ENCODE results near the gene VAV2. TPM values are rescaled to one million over a fixed set of nuclear protein-coding genes. Genes with fewer than 3 reads are reported as not detected.

The VAV2 gene
- polyA plus RNA-seq, 4 donors, result 36.1 to 47.8 (median 36.3) TPM

DNA sequence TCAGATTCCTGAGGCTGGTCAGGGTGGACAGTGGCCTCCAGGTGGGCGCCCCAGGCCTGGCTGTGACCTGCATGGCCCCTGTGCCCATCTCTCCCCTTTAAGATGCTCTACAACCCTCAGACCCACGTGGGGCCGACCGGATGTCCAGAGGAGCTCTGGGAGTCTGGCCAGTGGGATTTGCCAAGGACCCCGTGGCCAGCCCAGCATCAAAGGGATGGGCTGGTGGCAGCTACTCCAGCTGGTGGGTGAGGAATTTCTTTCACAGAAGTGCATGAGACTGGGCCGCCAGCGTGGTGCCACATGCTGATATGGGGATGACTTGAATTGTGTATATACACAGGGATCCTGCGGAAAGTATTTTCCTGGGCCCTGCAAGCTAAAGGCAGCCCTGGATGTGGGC is 159.2 kb downstream of the VAV2 start:
- DNase-seq (ENCODE audit: low read depth in 4 of 4, low spot score in 3 of 4), result no peak

DNA sequence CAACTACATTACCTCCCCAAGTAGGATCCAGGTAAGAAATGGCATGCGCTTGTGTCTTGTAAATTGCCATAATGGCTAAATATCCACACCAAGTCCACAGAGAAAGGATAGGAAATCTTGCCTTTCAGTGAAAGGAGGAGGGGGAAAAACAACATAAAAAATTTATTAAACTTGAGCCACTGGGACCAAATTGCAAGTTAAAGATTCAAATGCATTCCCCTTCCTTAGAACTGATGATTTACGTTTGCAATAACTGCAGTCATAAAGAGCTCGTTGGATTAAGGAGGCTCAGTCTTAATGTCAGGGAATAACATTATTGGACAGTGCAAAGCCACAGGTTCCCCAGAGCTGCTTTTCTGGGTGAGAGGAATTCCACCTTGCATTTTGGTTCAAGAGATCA is 161.4 kb downstream of the VAV2 start:
- DNase-seq (ENCODE audit: low read depth in 4 of 4, low spot score in 3 of 4), result no peak

DNA sequence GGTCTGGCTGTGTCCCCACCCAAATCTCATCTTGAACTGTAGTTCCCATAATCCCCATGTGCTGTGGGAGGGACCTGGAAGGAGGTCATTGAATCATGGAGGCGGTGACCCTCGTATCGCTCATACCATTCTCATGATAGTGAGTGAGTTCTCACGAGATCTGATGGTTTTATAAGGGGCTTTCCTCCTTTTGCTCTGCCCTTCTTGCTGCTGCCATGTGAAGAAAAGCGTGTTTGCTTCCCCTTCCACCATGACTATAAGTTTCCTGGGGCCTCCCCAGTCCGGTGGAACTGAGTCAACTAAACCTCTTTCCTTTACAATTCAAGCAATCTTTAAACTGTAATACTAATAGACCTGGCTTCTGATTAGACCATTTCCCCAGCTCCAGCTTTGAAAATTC is 161.8 kb downstream of the VAV2 start:
- no peak for DNase-seq (ENCODE audit: low read depth in 4 of 4, low spot score in 3 of 4)

DNA sequence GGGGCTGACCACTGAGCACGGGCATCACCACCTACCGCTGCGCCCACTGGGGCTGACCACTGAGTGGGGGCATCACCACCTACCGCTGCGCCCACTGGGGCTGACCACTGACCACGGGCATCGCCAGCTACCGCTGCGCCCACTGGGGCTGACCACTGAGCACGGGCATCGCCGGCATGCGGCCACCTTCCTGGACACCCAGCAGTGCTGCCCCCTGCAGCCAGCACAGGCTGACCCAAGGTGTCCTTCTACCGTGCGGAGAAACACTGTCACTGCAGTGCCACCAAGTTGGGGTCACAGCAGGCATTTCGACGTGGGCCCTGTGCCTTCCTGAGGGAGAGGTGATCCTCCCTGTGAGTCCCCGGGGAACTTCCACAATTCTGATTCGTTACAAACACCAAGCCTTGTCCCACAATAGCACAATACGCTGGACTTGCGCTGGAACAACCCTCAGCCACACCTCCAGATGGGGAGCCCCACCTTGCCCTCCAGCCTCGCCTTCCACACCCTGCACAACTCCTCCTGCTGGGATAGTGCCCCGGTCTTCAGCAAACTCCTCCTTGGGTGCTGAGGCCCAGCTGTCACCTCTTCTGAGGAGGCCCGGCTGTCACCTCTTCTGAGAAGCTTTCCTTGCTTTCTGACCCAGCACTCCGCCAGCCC is 163.7 kb downstream of the VAV2 start:
- DNase-seq (ENCODE audit: low read depth in 4 of 4, low spot score in 3 of 4), result no peak

DNA sequence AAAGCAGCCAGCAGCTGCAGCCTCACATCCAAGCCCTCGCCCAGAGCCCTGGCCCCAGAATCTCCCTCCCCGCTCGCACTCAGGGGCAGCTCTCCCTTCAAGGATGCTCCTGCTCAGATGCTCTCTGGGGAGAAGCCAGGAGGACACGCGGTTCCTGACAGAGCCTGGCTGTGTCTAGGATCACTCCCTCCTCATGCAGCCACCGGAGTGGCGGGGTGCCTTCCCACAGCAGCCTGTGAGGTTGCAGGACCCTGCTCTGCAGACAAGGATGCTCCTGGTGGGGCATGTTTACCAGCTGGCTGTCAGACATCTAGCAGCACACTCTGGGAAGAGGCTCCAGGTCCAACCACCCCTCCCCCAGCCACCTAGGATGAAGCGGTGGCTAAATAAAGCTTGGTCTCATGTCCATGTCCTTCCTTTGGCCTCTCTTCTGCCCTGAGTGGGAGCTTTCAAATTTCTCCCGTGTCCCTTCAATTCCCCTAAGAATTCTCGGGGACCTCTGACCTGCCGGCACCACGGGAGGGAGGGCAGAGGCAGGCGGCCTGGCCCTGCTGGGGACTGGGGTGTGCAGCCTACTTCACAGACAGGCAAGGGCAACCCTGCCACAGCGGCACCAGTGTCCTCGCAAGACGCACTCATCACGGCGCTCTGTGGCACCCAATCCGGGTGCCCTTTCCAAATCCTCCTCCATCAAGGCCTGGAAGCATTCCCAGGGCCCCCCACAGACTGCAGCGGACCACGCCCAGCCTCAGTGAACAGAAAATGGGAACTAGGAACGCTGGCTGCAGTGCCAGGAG is 165.6 kb downstream of the VAV2 start:
- DNase-seq (ENCODE audit: low read depth in 4 of 4, low spot score in 3 of 4), result no peak

DNA sequence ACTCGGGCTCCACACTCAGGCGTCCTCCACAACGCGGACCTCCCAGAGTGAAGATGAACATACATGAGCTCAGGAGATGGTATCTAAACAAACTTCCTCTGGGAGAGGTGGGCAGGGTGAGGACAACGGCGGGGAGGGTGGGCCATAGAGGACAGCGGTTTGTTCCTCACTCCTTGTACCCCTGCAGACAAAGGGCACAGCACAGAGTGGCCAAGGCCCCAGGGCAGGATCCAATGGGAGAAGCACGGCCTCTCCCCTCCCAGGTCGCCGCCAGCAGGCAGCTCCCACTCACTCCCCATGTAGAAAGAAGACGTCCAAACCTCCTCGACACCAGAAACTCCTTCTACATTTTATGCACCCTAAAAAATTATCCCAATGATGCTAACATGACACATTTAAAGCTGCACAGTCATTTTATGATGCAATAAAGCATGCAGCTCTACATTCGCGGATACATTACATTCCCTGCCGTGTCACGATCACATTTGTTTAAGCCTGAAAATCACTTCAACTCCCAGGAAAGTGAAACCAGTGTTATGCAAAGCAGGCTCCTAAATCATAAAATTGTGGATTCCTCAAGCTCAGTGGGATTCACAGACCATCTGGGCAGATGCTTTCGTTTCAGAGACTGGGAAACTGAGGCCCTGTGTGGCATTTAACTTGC is 166.4 kb downstream of the VAV2 start:
- DNase-seq (ENCODE audit: low read depth in 4 of 4, low spot score in 3 of 4), result no peak

DNA sequence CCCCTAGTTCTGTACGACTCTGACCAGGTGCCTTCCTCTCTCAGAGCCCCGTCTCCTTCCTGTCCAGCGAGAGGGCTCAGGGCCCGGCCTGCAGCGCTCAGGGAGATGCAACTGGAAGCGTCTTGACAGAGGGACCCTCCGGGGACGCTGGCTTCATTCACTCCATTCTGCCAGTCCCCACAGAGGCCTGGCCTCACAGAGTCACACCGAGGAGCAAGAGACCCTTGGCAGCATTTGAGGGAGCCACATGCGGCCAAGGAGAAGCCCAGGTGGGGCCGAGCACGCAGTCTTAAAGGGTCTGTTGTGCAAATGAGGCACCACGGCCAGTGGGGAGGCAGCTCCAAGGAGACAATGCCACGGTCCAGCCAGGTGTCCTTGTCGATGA is 167.3 kb downstream of the VAV2 start:
- DNase-seq (ENCODE audit: low read depth in 4 of 4, low spot score in 3 of 4), result no peak

DNA sequence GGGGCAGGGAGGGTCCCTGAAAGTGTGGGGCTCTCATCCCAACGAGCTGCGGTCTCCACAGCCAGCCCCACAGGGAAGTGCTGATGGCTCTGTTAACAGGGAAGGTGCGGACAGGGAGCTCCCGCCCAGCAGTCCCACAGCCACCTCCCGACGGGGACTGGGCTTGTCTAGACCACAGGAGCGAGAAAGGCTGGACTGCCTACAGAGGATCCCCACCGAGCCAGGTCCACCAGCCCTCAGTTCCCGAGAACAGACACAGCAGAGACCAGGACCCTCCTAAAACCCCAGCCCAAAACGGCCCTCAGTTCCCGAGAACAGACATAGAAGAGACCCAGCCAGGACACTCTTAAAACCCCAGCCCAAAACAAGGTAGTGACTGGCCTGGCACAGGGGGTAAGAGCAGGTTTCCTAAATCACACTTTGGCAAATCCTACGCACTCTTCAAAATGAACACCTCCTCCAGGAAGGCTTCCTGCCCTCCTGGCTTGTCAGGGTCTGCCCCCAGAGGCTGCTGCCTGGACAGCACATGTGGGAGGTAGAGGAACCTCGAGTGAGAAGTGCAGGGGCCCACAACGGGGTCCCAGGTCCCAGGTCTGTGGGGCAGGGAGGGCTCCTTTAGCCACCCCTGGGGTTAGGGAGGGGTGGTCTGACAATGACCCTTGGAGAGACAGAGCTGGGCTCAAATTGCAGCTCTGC is 167.9 kb downstream of the VAV2 start:
- no peak for DNase-seq (ENCODE audit: low read depth in 4 of 4, low spot score in 3 of 4)

DNA sequence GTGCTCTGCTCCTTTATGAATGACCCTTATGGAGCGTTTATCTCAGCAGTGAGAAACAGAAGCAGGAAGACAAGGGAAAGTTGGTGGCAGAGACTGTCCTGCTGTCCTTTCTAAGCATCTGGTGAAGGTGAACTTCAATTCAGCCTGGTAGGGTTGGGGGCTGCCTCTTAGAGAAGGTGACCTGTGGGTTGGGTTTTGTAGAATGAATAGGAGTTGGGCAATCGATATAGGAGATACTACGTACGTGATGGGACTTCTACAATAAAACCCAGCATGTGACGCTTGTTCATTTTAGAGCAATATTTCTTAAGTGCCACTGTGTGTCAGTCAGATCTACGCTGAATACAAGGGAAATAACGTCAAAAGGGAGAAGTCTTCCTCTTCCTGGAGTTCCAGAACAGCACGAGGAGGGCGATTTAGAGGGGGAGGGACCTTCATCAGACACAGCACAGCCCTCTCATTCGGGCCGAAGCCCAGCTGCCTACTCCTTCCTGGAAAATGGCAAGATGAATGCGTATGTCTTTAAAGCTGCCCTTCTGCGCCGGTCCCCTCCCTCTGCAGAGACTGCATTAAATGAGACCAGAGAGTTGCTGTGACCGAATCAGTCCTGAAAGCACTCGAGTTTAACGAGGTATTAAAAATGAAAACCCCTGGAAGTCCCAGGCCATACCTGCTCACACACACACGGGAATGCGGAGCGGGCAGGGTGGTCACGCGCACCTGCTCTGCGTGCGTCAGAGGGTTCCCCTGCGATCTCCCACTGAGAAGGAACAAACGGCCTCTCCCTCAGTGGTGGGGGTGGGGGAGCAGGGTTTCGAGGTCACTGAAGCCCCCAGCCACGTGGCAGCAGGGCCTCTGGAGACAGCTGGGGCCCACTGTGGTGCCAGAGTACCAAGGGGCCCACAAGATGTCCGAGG is 168.7 kb downstream of the VAV2 start:
- no peak for DNase-seq (ENCODE audit: low read depth in 4 of 4, low spot score in 3 of 4)

DNA sequence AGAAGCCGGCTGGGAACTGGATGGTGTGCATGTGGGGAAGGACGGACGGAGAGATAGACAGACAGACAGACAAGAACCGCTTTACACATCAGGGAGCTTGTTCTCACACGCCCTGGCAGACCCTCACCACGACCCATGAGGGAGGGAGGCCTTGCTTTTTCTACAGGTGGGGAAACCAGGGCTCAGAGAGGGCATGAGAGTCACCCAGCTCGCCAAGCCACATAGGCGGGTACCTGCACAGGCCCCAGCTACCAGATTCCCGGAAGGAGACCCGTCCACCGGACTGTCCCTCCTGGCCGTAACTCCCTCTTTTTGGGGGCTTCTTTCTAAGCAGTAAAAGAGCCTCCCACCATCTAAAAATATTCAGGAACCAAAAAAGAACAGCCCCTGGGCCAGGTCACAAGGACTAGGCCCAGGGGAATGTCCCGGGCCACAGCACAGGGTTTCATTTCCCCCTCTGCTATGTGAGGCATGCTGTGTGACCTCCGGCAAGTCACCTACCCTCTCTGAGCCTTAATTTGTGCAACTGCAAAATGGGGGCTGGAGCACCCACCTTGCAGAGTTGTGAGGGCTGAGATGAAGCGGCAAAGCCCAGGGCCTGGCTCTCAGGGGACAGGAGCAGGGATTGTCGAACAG is 169.6 kb downstream of the VAV2 start:
- DNase-seq (ENCODE audit: low read depth in 4 of 4, low spot score in 3 of 4), result no peak

DNA sequence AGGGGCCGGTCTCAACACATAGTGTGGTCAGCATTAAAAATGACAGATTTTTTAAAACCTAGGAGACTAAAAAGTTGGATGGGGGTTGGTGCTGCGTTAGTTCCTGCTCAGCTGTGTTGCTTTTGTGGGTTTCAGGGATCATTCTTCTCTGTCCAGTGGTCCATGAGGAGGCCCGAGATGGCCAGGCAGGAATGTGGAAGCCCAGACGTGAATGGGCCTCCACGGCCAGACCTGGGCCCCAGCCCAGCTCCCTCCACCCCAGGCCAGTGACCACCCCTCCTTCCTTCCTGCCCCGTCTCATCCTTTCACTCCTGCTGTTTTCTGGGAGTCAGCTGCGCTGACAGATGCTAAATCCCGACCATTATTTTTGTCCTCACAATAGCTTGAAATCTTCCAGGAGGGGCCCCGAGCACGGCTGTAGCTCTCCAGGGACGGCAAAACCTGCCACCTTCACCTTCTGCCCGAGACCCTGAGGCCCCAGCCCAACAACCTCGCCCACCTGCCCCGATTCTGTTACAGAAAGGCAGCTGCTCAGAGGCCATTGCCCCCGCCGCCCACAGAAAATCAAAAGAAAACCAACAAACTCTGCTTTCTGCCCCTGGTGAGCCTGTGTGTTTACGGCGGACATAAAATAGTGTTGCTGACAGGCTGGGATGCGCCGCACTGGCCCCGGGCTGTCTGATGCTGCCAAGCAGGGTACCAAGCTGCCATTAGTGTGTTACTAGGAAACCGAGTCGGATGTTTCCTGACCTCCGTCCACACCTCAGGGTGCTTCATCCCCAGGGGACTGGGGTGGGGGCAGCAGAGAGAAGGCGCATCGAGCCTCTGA is 170.3 kb downstream of the VAV2 start:
- DNase-seq (ENCODE audit: low read depth in 4 of 4, low spot score in 3 of 4), result no peak

DNA sequence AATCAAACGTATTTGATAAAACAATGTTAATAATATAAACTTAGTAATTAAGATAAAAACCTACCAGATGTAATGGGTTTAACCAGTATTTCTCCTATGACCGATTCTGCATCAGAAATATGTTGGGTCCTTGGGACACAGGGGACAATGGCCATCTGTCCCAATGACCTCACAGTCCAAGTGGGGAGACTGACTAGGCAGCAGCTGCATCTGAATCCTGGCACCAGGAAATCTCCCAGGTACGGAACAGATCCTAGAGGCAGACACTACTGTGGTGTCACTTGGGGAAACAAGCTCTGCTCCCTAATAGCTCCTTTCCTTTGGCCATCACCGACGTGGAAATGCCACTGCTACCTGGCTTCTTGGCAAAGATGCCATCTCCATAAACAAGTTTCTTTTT is 172.2 kb downstream of the VAV2 start:
- no peak for DNase-seq (ENCODE audit: low read depth in 4 of 4, low spot score in 3 of 4)

DNA sequence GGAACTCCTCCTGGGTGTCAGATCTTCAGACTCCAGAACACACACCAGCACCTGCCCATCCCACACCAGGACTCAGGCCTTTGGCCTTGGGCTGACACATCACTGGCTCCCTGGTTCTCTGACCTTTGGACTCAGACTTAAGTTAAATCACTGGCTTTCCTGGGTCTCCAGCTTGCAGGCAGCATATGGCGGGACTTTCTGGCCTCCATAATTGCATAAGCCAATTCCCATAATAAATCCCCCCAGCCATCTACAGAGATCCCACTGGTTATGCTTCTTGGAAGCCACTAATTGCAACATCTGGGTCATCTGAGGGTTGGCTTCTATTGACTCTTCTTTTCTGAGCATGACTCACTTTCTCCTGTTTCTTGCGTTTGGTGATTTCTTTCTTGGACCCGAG is 173.7 kb downstream of the VAV2 start:
- no peak for DNase-seq (ENCODE audit: low read depth in 4 of 4, low spot score in 3 of 4)

DNA sequence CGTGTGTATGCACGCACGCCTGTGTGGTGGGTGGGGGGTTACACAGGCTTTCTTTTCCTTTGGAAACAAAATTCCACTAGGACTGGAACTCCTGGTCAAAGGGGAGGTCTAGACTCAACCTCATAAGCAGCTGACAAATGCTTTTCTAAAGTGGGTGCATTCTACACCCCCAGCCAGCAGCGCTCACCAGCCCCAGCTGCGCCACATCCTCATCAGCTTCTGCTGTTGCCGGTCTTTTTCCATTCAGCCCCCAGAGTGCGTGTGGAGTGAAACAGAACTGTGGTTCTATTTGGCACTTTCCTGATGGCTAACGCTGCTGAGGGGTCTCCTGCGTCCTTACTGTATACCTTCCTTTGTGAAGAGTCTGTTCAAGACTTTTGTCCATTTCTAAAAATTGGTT is 176.3 kb downstream of the VAV2 start:
- DNase-seq (ENCODE audit: low read depth in 4 of 4, low spot score in 3 of 4), result no peak

DNA sequence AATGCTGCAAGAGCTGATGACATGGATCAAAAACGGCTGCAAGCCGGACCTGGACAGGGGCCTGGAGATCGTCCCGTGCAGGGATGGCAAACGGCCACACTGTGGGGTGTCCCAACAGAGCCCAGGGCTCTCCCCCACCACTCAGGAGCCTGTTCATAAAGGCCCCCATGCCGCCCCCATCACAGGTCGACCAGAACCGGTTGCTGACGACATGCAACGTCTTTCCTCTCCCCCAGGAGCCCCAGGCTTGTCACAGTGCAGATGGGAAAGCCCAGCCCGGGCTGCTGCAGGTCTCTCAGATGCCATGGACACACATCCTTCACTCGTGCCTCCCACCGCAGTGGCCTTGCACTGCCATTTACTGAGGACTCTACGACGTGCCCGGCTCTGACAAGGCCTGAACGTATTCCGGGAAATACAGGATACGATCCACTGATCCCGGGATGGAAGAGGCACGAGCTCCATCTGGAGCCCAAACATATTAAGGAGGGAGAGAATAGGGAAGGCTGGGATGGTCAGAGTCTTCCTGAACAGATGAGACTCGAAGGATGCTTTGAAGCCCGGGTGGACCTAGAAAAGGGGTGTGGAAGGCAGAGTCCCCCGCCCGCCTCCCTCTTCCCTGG is 177.4 kb downstream of the VAV2 start:
- no peak for DNase-seq (ENCODE audit: low read depth in 4 of 4, low spot score in 3 of 4)

DNA sequence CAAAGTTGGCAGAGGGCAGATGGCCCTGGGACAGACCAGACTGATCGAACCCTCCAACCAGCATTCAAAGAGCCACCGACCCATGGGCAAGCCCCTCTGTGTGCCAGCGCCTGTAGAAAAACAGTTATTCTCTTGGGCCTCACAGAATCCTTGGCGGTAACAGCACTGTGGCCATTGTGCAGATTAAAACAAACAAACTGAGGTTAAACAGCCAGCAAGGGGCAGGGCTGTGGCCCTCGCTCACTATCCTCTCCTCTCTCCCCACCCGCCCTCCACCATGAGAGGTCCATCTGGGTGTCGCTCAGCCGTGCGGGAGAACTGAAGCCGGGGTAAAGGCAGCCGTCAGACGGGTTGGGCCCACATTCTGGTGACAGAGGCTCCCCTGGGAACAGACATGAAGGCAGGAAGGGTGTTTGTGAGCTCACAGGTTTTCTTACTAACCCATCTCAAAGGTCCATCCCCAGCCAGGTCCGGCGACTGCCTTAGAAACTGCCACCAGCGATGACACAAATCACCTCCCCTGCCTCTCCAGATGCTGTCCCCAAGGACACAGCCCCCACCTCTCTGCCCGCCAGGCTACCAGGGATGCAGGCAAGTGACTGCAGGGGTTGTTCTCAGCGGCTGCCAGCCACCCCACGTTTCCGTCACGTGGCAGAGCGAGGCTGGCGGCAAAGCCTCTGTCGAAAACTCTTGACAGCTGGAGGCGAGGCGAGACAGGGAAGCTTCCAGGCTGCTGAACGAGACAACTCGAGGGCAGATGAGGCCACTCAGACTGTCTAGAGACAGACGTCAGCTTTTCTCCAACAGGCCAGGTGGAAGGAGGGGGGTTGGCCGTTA is 178.2 kb downstream of the VAV2 start:
- no peak for DNase-seq (ENCODE audit: low read depth in 4 of 4, low spot score in 3 of 4)

DNA sequence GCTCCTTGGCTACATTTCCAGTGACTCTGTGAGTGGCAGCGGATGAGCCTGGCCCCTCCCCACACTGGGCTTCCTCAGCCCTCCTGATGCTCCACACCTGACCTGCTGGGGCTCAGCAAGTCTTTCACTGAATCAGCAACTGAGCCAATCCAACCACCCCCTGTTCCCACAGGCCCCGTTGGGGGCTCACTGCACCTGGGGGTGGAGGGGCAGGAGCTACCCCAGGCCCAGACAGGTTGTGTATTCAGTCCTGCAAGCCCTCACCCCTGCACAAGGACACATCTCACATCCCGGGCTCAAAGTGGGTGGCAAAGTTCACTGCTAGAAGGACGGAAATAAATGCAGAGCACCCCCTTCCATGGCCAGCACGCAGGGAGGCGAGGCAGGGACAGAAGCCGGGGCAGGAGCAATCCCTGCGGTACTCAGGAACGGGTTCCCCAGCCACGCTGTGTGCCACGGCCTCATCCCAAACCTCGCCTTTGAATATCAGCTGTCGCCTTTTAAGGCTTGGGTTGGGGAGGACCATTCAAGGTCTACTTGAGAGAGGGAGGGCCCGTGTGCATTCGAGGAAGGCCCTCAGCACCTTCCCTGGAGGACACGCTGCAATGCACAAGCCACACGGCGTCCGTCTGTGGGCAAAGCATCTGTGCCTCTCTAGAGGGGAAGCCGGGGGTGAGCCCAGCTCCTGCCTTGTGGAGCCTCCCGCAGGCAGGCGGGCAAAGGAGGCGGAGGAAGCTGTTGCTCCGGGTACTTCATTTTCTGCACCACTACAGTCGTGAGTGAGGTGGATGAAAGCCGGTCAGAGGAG is 179.0 kb downstream of the VAV2 start:
- no peak for DNase-seq (ENCODE audit: low read depth in 4 of 4, low spot score in 3 of 4)
